HG03520 (cell line): ENCODE results near the gene CALCOCO2.
"Not testable (repeated sequence)": the region's sequence is repeated elsewhere in the genome, so short reads cannot be mapped to it uniquely, and the experiment has no call there.

Experiments
- ATAC-seq: cut with Tn5 transposase; IDR thresholded peaks from one replicate; pipeline ENCODE4 v1.9.1; 2021; ENCODE audit warnings: mild to moderate bottlenecking, moderate library complexity; ENCODE audit not compliant: unreplicated experiment

The CALCOCO2 gene, protein sequence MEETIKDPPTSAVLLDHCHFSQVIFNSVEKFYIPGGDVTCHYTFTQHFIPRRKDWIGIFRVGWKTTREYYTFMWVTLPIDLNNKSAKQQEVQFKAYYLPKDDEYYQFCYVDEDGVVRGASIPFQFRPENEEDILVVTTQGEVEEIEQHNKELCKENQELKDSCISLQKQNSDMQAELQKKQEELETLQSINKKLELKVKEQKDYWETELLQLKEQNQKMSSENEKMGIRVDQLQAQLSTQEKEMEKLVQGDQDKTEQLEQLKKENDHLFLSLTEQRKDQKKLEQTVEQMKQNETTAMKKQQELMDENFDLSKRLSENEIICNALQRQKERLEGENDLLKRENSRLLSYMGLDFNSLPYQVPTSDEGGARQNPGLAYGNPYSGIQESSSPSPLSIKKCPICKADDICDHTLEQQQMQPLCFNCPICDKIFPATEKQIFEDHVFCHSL

DNA sequence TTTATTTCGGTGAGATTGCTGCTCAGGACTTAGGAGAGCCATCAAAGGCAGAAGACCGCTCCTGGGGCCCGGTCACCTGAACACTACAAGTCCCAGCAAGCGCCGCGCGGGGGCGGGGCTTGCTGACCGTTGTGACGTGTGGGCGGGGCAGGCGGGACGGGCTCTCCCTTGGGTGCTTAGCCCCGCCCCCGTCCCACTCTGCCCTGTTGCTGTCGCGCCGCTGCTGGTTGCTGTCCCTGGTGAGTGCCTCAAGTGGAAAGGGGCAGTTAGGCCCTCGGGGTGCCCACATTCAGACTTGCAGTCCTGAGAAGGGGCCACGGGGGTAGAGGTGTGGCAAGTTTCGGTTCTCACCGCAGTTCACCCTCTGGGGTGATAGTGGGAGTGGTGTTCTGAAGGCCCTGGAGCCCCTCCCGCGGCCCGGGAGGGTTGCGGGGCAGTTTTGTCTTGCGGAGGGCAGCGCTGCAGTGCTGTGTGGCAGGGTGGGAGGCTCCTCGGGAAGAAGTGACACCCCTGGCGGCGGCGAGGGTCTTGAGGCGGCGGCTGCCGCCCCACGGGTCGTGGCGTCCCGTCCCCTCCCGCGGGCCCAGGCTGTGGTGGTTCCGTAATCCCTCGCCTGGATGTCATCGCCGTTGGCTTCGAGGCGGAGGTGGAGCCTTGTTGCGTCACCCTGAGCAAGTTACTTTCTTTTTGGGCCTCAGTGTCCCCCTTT, at the start of gene CALCOCO2:
Gene CALCOCO2, plus strand, starts transcription at position 196 of the 709 bp plus-strand sequence. CDS start 10,673 bp downstream, outside the sequence.
- peak; percentile 74 for ATAC-seq

DNA sequence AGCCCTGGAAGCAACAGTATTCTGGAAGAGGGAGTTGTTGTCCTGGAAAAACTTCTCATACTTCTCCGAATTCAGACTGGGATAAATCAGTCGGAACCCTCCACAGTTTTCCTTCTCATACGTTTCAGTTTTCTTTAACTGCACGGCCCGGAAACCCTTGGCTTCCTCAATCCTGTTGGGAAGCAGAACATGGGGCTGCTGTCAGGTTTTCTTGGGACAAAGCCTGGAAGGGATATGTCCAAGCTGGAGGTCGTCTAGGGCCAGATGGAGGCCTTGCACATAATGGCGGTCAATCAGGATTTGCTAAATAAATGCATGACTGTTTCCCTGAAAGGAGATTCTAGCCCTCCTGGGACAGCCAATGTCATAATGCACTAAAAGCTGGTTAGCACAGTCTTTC, 43.0 kb upstream of the CALCOCO2 start:
- ATAC-seq: no peak

DNA sequence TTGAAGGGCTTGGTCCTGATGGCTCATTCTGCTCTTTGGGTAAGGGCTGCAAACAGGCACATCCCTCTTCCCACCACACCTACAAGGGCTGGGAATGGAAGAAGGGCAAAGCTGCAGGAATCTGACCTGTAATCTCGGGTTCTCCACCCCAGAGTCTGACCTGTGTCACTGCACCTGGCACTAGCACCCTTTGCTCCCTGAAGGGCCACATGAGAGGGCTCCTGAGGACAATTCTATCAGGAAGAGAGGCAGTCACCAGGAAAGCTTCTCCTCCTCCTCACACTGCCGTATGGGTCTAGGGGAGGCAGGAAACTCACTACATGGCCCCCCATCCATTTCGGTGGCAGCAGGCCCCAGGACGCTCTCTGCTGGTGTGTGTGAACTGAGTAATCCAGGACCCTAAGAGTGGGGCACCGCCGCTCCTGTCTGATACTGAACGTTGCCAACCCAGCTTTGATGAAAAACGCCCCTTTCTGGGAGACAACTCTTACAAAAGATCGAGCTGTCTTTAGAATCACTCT, 40.2 kb upstream of the CALCOCO2 start:
- no peak for ATAC-seq

DNA sequence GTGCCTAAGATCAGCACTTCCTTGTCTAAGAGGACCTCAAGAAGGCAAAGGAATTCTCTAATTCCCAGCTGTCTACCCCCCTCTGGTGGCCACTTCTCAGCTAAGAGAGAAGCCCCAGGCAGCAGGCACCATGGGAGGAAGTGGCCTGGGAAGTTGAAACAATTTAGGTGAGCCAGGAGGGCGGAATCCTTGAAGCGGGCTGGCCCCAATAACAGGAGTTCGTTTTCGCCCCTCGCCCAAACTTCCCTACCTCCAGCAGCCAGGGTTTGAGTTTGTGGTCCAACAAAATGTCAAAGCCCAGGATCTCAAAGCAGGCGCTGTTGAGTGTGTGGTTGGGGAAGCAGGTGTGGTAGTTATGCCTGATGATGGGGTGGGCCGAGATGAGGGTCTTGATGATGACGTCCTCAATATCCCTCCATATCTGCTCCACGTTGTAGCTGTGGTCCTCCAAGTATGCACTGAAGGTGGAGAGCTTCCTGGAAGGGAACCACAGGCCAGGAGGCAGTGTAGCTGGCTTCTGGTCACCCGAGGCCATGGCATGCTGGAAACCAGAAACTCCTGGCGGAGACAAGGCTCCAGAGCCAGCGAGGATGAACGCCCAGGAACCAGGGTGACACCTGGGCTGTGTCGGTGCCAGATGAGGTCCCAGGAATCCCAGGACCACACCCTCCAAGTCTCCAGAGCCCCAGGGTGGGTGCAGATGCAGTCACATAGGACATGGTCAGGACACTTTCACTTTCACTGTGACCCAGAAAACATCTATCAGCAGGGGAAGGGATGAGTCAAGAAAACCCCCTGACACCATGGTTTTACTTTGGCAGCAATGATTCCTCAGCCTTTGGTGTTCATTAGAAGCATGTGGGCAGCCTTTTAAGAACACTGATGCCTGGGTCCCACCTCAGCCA, 39.5 kb upstream of the CALCOCO2 start:
- ATAC-seq: no peak

DNA sequence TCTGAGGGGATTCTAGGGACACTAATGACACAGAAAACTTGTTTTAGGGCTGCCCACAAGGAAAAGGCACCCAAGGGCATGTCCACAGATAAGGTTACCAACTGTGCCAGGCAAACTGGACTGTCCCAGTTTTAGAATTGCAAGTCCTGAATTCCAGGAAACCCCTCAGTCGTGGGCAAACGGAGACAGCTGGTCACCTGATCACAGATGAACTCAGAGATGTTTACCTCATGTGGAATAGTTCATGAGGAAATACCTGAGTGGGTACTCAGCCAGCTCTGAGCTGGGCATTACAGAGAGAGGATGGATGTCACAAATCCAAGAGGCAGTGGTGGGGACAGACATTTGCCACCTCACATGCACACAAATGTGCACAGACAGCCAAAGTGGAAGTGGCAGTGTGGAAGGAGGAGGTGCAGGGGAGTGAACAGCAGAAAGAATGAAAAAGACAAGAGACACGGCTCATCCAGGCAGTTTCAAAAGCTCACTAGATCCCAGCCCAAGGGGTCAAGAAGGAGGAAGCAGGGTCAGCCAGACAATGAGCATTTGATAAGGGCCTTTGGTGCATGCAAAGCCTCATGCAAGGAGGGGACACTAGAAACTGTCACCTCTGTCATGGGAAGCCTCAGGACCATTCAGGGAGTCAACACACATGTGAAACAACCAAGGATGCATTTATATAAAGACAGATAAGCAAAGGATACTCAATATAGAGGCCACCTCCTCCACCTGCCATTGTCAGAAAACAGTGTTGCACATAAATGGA, 38.6 kb upstream of the CALCOCO2 start:
- ATAC-seq: no peak

DNA sequence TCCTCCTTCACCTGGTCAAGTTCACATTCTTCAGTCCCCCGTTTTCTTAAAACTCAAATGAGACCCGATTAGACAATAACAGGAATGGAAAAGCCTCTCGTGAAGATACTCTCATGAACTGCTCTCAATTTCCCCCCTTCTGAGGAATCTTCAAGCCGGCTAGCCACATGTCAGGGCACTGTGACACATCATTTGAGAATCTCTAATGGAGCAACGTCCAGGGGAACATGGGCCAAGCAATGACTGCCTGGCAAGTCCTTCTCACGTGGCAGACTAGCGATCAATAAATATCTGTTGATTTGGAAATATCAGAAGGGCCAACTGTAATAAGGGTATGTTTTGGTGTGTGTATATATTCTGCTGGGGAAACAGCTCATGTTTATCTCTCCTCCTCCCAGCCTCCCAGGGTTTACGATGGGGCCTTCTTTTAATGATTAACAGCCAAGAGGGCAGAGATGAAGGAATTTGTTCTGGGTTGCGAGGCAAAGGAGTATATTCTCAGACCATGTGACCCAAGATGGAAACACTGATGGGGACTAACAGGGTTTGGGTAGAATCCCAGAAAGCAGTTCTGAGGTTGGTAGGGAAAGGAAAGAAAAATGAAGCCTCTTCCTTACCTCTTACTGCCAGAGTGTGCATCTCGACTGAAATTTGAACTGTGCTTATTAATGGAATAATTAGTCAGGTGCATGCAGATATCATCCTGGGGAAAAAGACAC, 35.2 kb upstream of the CALCOCO2 start:
- no peak for ATAC-seq

DNA sequence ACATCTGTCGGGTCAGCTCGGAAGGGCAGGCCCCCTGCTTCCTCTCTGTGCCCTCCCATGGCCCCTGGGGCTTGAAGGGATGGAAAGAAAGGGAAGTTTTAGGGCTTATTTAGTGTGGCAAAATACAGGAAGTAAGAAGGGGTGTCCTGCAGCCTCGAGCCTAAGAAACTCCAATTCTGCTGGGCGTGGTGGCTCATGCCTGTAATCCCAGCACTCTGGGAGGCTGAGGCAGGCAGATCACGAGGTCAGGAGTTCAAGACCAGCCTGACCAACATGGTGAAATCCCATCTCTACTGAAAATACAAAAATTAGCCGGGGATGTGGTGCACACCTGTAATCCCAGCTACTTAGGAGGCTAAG, 34.7 kb upstream of the CALCOCO2 start:
- not testable (repeated sequence) for ATAC-seq

DNA sequence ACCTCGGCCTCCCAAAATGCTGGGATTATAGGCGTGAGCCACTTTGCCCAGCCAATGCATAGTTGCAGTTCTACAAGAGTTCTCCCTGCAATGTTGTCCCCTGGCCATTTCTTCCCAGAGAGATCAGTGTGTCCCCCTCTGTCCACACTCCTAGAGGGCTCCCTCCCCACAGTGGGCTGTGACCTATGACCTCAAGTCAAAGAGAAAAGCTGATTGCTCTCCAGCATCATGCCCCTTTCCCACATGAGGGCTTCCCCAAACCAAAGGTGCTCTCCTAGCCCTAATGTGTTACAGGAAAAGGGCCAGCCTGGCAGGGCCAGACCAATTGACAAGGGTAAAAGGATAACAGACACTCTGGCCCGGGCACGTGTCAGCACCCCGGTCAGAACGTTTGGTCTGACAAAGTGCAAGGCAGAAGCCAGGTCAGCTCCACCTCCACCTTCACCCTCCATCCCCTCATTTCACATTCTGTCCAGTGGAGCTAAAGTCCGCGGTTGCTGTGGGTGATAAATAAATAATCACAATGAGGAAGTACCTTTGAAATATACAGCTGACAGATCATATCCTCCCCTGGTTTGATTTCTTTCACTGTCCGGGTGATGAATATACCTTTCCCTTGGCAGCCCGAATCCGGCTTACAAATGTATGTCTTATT, 31.6 kb upstream of the CALCOCO2 start:
- no peak for ATAC-seq

DNA sequence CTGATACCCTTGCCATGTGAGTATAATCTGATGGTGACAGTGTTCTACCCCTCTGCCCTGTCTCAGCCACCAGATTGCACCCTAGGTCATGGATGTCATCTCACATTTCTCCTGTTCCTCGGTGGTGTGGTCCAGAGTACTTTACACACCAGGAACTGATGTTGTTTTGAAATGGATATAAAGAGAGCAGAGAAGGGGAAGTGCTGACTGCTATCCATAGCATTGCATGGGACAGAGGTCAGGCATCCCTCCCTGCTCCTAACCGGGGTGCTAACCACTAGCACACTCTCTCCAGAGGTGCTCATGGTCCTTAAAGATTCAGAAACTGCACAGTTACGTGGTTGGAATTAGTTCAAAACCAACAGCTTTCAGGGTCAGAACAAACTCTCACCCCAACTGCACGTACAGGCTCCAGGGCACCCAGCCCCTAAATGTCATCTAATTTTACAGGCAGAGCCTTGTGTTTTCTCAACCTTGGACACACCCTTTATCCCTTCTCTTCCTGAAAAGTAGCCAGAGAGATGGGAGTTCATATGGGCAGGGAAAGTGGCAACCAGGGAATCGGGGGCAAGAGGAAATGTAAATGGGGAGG, 30.1 kb upstream of the CALCOCO2 start:
- ATAC-seq: no peak

DNA sequence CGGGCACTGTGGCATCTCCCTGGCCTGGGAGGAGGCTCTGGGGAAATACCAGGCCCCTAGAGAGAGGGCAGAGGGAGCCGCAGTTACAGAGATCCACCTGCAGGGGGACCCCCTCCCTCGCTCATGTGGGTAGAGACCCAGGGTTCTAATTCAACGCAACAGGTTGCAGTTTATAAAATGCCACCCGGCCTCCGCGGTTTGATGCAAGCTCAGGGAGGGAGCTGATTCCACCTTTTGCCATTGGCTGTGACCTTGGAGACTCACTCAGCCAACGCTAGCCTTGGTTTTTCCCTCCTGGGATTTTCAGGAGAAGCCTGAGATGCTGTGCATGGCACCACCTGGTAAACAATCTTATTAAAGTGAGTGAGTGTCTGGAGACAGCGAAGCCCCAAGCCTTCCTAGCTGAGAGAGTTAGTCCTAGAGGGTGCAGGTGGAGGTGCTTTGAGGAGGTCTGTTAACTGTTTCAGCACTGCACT, 25.9 kb upstream of the CALCOCO2 start:
- no peak for ATAC-seq

DNA sequence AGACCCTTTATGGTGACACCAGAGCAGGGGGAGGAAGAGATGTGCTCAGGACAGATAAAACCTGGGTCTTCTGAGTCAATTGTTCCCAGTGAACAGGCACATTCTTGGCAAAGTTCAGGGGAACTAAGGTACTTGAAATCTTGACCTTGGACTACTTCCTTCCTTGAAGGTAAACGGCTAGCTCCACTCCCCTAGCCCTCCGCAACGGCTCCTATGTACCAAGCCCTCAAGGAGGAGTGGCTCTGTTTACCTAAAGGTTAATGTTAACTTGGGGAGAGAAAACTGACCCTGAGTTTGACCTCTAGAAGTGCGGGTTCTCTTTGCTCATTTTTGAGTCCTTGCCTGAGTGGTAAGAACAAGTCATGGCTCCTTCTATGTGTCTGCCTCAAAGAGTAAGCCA, 21.7 kb upstream of the CALCOCO2 start:
- ATAC-seq: no peak

DNA sequence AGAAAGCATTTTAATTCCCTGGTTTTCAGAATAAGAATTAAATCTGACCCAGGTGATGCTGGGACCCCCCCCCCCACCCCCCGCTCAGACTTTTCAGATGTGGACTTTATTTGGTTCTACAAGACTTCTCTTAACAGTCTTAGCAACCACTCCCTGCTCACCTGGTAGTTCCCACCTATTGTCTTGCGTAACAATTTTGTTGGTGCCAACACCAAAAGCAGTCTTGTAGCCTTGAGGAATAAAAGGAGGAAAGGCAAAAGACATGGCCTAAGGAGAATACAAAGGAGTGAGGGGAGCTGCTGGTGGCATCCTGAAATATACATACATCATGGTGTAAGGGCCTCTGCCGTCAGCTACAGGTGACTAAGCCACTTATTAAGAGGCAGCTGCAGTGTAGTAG, 18.8 kb upstream of the CALCOCO2 start:
- no peak for ATAC-seq

DNA sequence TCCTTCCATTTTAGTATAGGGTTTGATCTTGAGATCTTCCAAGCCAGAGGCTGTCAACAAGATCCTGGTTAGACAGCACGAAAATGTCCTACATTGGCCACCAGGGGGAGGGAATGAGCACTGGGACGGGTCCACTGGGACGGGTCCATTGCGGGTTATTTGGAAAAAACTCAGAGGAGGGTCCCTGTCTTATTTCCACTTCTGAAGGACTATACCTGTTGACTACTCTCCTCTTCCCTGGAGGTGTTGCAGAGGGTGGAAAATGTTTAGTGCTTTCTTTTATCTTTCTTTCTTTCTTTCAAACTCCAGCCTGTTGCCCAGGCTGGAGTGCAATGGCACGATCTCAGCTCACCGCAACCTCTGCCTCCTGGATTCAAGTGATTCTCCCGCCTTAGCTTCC, 16.3 kb upstream of the CALCOCO2 start:
- ATAC-seq: no peak

DNA sequence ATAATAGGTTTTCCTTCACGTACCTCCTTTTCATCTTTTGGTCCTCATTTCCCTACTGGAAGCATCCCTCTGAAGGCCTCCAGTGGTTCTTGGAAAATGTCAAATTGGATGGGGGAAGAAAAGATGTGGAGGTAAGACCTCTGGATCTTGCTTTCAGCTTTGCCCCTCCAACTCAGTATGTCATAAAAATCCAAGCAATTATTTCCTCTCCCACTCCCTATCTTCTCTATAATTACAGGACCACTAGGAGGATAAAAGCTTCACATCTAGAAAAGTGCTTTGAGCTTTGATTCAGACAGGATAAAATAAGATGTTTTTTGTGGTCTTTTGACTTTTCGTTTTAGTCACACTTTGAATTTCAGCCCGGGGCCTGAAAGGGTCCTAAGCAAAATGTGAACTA, 15.5 kb upstream of the CALCOCO2 start:
- ATAC-seq: no peak

DNA sequence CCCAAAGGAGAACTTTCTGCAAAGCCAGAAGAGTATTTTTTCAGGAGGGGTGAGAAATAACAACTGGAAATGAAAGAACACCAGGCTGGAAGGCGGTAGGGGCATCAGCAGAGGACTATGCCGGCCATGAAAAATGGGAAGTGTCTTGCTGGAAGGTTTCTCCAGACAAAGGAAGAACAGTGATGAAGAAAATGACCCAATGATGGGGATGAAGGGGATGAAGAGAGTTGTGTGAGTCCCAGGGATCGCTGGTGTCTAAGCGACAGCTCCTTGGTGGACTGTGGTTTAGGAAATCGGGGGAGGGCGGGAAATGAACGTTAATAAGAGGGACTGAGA, 14.4 kb upstream of the CALCOCO2 start:
- no peak for ATAC-seq

DNA sequence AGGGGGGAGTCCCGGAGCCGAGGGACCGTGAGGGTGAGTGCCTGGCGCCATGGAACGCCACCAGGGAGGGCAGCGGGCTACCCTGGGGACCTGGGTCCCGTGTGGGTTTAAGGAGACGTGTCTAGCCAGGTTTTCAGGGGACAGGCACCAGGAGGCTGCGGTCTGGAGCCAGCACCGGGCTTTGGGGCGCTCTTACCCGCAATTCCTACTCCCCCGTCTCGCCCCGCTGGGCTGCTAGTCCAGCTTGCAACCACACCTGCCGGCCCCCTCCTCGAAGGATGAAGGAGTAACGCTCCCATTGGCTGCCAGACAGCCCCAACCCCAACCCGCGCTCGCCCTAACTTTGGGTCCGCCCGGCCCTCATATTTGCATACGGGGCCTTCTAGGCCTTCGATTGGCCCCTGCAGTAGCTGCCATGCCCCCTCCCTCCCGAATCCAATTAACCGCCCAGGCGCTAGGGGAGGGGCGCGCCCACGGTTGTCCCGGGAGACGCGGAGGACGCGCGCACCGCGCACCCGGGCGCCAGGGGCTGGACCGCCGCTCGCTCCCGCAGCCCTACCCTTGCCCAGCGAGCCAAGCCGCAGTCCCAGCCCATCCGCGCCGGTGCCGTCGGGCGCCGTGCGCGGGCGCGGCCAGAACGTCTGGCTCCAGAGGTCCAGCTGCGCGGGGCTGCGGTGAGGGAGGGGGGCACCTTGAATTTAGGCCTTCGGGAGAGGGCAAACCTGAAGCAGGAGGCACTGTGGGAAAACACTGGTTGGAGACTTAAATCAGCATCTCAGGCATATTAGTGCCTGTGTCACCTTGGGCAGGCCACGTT, 13.9 kb upstream of the CALCOCO2 start, which contains the start of gene TTLL6:
Gene TTLL6, minus strand, starts transcription at position 456 of the 817 bp plus-strand sequence. Its CDS starts 157 bp downstream, at position 299.
- ATAC-seq: peak; percentile 56

DNA sequence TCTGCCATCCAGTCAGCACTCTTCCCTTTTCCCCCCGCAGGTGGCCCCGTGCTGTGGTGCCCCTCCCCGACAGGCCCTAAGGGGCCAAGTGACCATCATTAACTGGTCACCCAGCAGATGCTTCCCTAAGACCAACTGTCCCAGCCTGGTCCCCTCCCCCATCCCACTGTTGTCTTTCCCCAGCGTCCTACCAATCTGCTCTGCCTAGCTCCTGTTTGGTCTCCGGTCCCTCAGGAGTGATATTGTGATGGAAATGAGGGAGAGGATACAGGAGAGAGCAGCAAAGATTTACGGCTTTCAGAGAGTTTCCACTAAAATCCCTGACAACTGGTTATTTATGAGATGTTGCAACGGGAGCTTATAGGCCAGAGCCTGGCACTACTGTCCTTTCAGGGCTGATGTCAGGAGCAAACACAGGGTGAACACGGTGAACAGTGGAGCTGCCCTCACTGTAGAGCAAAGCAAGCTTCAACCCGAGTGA, 12.4 kb upstream of the CALCOCO2 start:
- no peak for ATAC-seq

DNA sequence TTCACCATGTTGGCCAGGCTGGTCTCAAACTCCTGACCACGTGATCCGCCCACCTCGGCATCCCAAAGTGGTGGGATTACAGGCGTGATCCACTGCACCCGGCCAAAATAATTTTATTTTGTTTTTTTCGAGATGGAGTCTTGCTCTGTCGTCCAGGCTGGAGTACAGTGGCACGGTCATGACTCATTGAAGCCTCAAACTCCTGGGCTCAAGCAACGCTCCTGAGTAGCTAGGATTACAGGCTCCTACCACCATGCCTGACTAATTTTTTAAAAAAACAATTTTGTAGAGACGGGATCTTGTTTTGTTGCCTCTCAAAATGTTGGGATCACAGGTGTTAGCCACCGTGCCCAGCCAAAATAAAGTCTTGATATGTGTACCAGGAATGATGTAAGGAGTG, 11.4 kb upstream of the CALCOCO2 start:
- no peak for ATAC-seq
